Central memory CD4-positive, alpha-beta T cell (primary cell): ENCODE measurements around the gene BID.
"Not testable (repeated sequence)": the region's sequence is repeated elsewhere in the genome, so short reads cannot be mapped to it uniquely, and the experiment has no call there.

Source experiments
- DNase-seq: peaks from one replicate; pipeline ENCODE4 v3.0.0; 2022

The BID gene

GRCh38 chr22:17767233-17768065 lies 6.8 kb downstream of the BID start:
- DNase-seq = peak; percentile 71

- not testable (repeated sequence) for DNase-seq
Measured at GRCh38 chr22:17764852-17765251, 9.4 kb downstream of the BID start.

GRCh38 chr22:17764036-17764435 lies 10.2 kb downstream of the BID start:
- DNase-seq = no peak

- not testable (repeated sequence) for DNase-seq
Measured at GRCh38 chr22:17763442-17763841, 10.8 kb downstream of the BID start.

GRCh38 chr22:17761138-17761488 lies 13.2 kb downstream of the BID start:
- DNase-seq = no peak

- peak; percentile 12 for DNase-seq
Measured at GRCh38 chr22:17754233-17754925, 19.9 kb downstream of the BID start.

GRCh38 chr22:17753401-17753989 lies 20.8 kb downstream of the BID start:
- DNase-seq = no peak

GRCh38 chr22:17751596-17751995 lies 22.7 kb downstream of the BID start:
- no peak for DNase-seq

- no peak for DNase-seq
Measured at GRCh38 chr22:17749605-17750395, 24.5 kb downstream of the BID start.

- DNase-seq = no peak
Measured at GRCh38 chr22:17748555-17749353, 25.5 kb downstream of the BID start.

- no peak for DNase-seq
Measured at GRCh38 chr22:17746916-17747315, 27.4 kb downstream of the BID start.

GRCh38 chr22:17744430-17744829 lies 29.8 kb downstream of the BID start:
- no peak for DNase-seq

GRCh38 chr22:17743661-17744411 lies 30.4 kb downstream of the BID start:
- DNase-seq = no peak

- peak; percentile 52 for DNase-seq
Measured at GRCh38 chr22:17742527-17742902, 31.8 kb downstream of the BID start.

GRCh38 chr22:17741866-17742526 lies 32.3 kb downstream of the BID start:
- DNase-seq = no peak

GRCh38 chr22:17739196-17739975 lies 34.9 kb downstream of the BID start:
- no peak for DNase-seq

- DNase-seq = no peak
Measured at GRCh38 chr22:17738386-17739128, 35.7 kb downstream of the BID start.

- DNase-seq = no peak
Measured at GRCh38 chr22:17734187-17734586, 40.1 kb downstream of the BID start.

- no peak for DNase-seq
Measured at GRCh38 chr22:17733466-17733865, 40.8 kb downstream of the BID start.
